ENCODE data around the gene ATP6V0C.
"Not testable (repeated sequence)": the region's sequence is repeated elsewhere in the genome, so short reads cannot be mapped to it uniquely, and the experiment has no call there.

ATP6V0C gene

DNA sequence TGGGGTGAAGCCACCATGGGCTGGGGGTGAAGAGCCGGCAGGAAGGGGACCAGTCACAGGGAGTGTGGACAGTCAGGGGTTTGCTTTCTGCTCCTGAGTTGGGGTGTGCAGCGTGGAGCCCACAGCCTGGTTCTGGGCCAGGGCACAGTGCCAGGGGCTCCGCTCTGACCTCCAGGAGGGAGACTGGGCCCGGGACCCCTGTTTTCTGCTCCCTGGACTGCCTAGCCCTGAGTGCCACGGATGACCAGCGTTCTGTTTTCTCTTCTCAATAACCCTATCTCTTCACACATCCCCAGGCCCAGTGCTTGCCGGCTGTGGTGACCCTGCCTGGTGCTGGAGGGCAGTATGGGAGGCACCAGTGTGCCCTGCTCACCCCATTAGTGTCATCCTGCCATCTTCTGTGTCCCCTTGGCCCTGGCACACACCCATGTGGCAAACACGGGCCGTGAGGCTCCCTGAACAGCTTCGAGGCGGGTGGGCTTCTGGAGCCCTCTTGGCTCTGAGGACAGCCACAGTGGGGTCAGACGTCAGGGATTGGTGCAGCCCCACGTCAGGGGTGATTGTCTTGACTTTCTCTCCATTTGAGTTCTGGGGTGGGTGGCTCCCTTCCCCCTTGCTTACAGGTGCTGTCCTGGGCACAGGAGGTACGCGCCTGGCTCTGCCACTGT, 16.3 kb downstream of the ATP6V0C start:
- CTCF ChIA-PET = no interaction called here
- POLR2A ChIA-PET (ENCODE audit: low non-redundant PET) = no interaction called here
- no peak for TF ChIP-seq CTCF (conservative IDR thresholded peaks at IDR 0.05; ENCODE audit: low read depth)
- peak overlapping the region; percentile 91 for H3K27ac ChIP-seq
- DNase-seq (ENCODE audit: low spot score) = no peak

DNA sequence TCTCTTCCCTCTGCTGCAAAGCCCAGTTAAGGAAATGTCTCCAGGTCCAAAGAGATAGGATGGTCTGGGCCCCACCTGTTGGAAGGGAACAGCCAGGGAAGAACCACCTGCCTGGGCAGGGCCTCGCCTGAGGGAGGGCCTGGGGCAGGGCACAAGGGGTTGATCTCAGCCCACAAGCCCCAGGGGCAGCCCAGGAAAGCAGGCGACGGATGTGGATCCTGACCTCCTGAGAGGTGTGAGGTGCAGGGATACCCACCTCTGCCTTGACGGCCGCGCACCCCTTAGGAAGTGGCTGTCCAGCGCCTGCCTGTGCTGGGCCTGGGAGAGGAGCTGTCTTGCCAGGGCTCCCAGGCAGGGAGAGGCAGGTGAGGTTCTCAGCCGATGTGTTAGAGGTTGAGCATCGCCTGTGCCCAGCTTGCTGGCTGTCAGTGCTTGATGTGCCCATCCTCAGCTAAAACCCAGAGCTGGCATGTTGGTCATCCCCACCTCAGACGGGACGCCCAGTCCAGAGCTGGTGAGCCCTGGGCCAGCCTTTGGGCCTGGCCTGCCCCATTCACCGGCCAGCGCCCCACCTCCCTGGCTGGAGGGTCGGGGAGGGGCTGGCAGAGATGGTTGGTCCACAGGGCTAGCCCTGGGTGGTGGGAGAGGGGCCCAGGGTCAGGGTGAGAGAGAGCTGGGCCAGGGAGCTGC, 17.0 kb downstream of the ATP6V0C start:
- POLR2A ChIA-PET (ENCODE audit: low non-redundant PET) = interaction anchor here (1.7 kb wide), 1 partner anchor 10 kb away, joined by 6 read pairs; the partner anchor contains the start of gene AMDHD2
- peak overlapping the region; percentile 91 for H3K27ac ChIP-seq
- CTCF ChIA-PET = no interaction called here

GRCh38 chr16:2531371-2531695, 17.6 kb downstream of the ATP6V0C start, which contains the start of gene CEMP1:
Gene CEMP1, minus strand, starts transcription at chr16:2531408. Its CDS starts 335 bp downstream, at chr16:2531073.
- POLR2A ChIA-PET (ENCODE audit: low non-redundant PET) = interaction anchor here (1.7 kb wide), 1 partner anchor 11 kb away, joined by 6 read pairs; the partner anchor contains the start of gene AMDHD2
- H3K27ac ChIP-seq = peak within 1 kb of the TSS; percentile 91
- TF ChIP-seq CTCF (conservative IDR thresholded peaks at IDR 0.05; ENCODE audit: low read depth) = no peak
- DNase-seq (ENCODE audit: low spot score) = no peak
- CTCF ChIA-PET = no interaction called here

More for the DNA sequence above, 17.0 kb downstream of the ATP6V0C start:
- no peak for TF ChIP-seq CTCF (conservative IDR thresholded peaks at IDR 0.05; ENCODE audit: low read depth)
- DNase-seq (ENCODE audit: low spot score) = no peak

DNA sequence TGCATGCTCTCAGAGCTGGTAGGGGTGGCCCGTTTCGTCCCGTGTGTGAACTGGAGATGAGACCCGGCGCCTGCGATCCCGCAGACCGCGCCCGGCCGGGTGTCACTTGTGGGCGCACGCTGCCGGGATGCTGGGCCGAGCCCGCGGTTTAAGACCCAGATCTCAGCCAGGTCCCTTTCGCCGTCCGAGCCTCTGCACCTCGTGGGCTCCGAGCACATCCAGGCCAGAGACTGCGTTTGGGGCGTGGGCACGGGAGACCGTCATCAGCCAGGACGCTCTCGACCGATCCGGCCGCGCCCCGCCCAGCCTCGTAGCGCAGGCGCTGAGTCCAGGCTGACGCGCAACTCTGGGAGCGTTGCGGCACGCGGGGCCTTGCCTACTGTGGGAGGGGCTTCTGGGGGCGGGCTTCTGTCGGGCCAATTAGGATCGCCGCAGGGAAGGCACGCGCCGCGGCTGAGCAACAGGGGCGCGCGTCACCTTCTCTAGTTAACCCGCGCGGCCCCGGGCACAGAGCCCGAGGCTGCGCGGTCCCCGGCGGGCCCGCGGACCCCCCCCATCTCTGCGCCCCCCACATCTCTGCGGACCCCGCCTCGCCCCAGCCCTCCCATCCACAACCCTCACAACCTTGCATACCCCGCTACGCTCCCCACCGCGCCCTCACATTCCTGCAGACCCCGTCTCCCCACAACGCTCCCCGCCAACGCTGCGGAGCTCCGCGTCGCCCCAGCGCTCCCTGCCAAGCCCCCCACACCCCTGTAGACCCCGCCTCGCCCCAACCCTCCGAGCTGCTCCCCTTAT, 18.1 kb downstream of the ATP6V0C start:
- peak overlapping the region; percentile 91 for H3K27ac ChIP-seq
- CTCF ChIA-PET = interaction anchor here (0.5 kb wide), 1 partner anchor 14 kb away, joined by 3 read pairs; no protein-coding TSS in a partner anchor
- POLR2A ChIA-PET (ENCODE audit: low non-redundant PET) = interaction anchor here (1.7 kb wide), 1 partner anchor 11 kb away, joined by 6 read pairs; the partner anchor contains the start of gene AMDHD2
- DNase-seq (ENCODE audit: low spot score) = peak; percentile 94
- TF ChIP-seq CTCF (conservative IDR thresholded peaks at IDR 0.05; ENCODE audit: low read depth) = no peak

GRCh38 chr16:2532494-2533141, 18.9 kb downstream of the ATP6V0C start:
- H3K27ac ChIP-seq = peak overlapping the region; percentile 91
- peak; percentile 59 for DNase-seq (ENCODE audit: low spot score)
- ChIA-PET CTCF (interaction anchor here (0.5 to 0.6 kb wide), 2 partner anchors 15 to 349 kb away, joined by 3 read pairs; no protein-coding TSS in a partner anchor), POLR2A (ENCODE audit: low non-redundant PET) (interaction anchor here (1.7 kb wide), 1 partner anchor 12 kb away, joined by 6 read pairs; the partner anchor contains the start of gene AMDHD2)
- TF ChIP-seq CTCF (conservative IDR thresholded peaks at IDR 0.05; ENCODE audit: low read depth) = no peak

GRCh38 chr16:2533142-2533755, 19.5 kb downstream of the ATP6V0C start:
- POLR2A ChIA-PET (ENCODE audit: low non-redundant PET); DNase-seq (ENCODE audit: low spot score): not testable (repeated sequence)
- H3K27ac ChIP-seq = peak overlapping the region; percentile 91
- CTCF ChIA-PET = interaction anchor here (0.6 kb wide), 1 partner anchor 350 kb away, joined by 3 read pairs; no protein-coding TSS in a partner anchor
